HG02852 (cell line): ENCODE measurements around the gene RTN4RL1.
"Not testable (repeated sequence)": the region's sequence is repeated elsewhere in the genome, so short reads cannot be mapped to it uniquely, and the experiment has no call there.

Experiments used
- ATAC-seq: cut with Tn5 transposase; IDR thresholded peaks from one replicate; pipeline ENCODE4 v1.9.1; 2021; ENCODE audit warnings: mild to moderate bottlenecking, moderate library complexity; ENCODE audit not compliant: unreplicated experiment

Gene RTN4RL1

DNA sequence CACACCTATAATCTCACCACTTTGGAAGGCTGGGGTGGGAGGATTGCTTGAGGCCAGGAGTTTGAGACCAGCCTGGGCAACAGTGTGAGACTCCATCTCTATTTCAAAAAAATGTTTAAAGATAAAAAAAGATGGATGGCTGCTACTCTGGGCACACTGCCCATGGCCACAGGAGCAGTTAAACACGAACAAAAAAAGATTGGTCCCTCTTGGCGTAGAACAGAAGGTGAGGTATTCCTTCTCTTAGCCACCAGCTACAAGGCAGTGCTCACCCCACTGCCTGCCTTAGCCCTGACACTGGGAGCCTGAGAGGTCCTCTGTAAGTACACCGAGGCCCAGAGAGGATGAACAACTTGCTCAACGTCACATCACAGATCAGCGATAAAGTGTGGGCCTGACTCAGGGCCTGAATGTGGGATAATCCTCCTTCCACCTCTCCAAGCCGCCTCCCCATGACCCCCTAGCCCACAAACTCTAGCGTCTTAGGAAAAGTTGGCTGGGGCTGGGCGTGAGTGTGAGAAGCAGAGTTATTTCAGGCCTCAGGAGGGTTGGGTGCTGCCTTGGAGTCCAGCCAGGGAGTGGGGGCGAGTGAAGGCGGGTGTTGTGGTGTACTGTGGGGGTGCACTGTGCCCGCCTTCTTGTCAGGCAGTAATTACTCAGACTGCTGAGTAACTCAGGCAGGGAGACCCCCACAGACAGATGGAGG, 2.5 kb upstream of the RTN4RL1 start:
- ATAC-seq, result no peak

DNA sequence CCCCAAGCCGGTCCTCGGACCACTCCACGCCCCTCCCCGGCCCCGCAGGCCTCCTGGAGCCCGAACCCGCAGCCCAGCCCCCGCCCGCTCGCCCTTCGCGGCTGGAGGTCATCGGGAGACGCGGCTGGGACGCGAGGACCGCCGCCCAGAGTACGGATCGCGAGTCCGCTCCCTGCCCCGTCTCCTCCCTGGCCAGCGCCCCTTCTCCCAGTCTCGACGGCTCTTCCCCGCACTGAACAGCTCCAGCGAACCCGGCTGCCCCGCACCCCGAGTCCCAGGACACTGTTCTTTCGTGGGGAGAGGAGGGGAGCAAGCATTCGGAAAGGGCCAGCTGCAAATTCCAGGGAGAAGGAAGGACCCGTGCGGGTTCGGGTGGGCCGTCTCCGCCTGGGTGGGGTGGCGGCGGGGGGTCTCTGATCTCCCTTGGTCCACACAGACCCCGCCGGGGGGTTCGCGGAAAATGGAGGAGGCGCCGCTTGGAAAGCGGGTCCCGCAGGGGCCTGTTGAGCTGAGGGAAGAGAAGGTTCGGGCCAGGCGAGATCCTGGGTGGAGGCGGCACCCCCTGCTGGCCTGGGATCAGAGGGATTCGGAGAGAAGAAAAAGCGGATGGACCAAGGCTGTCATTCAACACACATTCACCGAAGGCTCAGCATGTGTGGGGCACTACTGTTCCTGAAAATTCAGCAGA, 632 bp upstream of the RTN4RL1 start:
- ATAC-seq, result no peak

DNA sequence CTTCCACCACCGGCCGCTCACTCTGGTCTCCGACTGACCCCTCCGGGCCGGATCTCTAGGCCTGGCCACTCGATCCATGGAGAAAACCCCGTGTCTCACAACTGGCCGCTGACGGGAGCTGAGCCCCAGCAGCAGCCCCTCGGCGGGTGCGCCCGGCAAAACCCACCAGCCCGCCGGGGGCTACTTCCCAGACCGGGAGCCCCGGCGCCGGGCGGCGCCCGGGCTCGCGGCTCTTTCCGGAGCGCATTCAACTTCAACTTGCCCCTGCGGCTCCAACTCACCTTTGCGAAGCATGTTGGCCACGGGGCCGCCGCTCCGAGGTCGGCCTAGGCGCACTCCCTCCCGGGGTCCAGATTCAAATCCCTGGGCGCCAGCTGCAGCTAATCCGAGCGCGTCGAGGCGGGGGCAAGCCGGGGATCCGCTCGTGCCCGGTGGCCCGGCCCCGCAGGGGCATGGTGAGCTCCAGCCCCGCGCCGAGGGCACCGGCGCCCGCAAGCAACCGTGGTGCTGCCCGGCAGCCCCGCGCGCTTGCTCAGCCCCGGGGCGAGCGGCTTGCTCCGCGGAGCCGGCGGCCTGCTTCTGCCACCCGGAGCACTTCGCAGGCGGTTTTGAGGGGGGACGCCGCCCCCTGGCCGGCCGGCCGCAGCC, 438 bp downstream of the RTN4RL1 start:
- ATAC-seq, result no peak

DNA sequence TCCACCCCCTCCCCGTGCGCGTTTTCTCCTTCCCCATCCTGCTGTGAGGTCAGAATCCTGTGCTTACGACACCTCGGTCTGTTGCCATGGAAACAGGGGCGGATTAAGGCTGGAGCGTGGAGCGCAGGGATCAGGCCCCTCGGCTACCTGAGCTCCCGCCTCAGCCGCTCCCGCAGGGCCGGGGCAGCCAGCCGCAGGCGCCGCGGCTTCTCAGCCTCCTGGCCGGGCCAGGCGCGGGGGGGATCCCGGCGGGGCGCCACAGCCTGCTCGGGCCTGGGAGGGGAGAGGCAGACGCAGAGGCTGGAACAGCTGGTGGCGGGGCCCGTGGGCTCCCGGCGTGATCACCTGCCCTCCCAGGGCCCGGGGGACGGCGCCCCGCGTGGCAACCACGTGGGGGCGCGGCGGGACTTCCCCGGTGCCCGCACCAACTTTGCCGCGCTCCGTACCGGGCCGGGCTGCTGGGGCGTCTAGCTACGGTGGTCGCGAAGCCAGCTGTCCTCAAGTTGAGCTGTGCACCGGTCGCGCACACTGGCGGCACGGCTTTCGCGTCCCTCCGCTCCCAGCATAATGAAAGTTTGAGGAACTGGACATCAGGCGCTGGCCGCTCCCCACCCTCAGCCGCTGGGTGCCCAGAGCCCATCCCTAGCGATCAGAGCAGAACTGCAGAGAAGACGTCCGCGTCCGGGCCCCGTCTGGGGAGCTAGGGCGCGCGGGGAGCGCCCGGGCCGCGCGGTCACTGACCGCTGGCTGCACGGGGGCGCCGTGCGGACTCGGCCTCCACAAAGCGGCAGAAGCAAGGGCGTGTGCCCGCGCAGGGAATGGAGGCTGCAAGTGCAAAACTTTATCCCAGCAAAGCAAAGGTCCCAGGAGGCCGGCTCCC, 1.2 kb downstream of the RTN4RL1 start:
- no peak for ATAC-seq

DNA sequence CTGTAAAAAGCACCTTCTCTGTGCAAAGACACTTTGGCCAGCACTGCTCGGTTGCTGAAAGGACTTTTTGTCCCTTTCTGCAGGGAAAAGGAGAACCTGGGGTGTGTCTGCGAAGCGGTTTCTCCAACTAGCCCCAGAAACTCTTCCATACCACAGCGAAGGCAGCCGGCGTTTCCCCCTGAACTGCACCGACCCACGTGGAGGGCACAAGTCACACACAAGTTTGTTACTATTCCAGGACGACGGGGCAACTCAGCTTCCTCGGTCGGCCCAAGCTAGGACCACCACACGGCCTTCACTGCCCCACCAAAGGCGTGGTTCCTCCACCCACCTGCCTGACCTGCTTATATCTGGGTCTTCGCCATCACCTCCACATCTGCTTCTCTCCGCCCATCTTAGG, 1.9 kb downstream of the RTN4RL1 start:
- no peak for ATAC-seq

DNA sequence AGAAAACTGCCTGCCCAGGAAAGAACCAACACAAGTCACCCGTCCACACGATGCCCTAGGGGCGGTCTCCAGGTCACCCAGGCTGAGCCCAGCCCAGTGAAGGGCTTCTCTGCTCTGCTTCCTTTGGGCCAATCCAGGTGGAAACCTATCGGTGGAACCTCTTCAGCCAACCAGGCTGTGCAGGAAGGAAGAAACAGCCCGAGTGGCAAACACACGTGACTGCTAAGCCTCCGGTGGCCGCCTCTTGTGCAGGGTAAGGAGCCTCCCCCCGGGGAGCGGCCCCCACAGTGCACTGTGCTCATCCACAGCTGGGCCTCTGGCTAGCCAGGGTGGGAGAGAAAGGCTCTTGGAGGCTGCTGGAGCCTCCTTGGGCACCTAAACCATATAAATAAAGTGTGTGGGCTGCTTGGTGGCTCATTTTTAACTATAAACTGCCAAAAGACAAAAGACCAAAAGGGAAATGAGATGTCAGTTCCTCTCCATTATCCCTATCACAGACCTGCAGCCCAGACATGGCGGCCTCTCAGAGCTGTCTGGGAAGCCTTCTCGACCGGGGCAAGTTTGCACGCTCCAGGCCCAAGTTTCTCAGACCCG, 2.4 kb downstream of the RTN4RL1 start:
- ATAC-seq, result no peak

DNA sequence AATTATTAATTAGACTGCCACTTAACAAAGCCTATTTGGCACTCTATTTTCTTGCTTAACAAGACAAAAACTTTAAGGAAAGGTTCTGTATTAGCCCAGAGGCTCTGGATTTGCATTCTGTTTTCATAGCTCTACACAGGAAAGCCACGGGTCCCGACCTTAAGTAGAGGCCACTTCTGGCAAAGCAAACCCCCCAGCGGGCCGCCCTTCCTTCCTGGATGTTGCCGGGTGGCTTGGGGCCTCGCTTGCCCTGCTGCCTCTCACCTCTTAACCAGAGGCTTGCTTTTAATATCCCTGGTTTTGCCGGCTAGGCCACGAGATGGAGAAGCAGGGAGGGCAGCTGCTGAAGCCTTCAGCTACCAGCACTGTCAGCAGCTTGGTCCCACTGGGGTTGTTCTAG, 4.4 kb downstream of the RTN4RL1 start:
- ATAC-seq, result no peak

DNA sequence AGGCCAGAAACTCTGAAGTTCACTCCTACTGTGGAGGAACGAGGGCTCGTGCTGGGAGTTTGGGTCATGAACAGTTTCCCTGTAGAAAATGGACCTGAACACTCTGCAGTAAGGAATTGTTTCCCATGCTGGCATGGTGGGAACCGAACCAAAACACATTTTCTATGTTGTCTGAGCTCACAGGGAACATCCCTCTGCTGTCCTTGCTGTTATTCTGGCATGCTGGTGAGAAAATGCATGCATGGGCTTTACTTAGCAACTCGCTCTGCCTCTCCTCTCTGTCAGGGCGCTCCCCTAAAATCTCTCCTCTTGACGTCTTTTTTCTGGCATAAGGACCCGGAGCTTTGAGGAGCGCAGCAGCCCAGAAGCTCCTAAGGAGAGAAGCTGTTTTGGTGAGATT, 5.4 kb downstream of the RTN4RL1 start:
- ATAC-seq, result no peak

DNA sequence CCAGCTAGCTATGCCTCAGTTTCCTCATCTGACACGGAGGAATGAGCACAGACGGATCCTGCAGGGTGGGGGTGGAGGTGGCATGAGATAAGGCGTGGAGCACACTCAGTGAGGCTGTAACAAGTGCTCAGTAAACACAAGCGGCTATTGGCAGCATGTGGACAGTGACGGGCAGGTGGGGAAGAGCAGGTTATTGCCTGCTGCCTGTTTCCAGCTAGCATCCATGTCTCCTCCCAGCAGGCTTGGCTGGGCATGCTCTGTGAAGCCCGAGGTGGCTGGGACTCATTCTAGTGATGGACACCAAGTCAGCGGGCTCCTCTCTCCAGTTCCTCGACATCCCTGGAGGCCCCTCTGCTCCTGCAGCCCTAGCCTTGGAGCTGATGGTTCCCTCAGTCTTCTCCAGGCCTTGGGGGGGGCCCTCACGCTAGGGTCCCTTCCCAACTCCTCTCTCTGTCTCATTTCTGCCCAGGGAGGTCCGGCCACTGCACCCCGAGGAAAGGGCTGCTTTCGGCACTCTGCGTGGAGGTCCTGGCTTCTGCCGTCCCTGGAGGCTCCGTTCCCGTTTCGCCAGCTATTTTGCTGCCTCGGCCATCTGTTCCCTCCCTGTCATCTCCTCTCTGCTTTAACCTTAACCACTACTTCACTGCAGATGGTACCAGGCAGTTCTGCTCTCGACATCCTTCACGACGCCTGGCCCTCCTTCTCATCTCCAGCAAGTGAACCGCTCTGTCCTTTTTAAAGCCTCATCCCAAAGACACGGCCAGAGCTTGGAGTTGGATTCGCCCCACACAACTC, 6.2 kb downstream of the RTN4RL1 start:
- ATAC-seq, result no peak

DNA sequence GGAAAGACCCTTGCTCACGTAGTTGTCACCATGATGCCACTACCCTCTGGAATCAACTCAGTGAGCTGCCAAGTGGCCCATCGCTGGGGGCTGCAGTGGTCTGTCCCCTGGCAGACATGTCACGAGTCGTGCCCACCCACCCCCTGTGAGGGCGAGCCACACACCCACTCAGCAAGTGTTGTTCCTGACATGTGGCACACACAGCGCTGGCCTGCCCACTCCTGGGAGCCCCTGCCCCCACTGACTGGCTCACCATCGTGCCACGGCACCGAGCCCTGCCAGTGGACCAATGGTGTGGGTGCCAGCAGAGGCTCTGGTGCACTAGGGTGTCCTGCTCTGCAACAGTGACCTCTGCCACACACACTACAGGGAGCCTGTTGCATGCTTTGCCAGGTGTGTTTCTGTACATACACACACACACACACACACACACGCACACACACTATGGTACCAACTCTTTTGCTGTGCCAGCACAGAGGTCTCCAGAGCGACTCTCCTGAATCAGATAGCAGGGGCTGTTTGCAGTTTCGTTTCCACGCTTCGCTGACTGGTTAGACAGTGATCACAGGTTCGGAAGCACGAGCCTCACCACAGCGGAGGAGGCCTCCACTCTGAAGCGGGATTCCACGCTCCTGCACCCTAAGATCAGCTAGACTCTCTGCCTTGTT, 7.7 kb downstream of the RTN4RL1 start:
- no peak for ATAC-seq

DNA sequence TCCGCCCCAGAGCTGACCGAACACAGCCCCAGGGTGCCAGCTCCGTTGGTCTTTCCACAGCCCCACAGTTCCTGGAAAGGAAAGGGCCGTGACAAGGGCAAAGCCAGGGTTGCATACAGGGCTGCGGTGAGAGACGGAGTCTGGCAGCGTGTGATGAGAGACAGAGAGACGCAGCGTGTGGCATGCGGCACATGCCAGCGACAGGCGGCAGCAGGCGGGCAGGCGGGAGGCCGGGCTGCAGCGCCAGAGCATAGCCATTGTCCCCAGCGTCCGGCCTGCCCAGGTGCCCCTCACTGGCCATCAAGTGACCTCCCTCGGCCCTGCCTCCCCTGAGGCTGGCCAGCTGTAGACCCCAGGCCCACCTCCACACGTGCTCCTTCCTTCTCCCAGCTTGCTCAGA, 8.6 kb downstream of the RTN4RL1 start:
- ATAC-seq, result no peak

DNA sequence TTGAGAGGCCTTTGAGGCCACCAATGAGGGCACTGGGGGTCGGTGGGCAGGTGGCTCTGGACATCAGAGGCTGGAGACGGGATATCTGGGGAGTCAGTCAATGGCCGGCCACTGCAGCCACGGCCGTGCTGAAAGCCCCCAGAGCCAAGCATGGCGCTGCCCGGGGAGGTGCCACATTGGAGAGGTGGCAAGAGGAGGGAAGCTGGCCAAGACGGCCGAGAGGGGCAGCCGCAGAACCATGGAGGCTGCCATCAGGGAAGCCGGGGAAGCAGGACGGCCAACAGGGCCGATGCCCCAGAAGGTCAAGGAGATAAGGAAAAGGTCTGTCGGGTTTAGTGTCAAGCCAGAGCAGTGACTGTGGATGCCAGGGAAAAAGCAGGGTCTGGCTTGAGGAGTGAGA, 9.8 kb downstream of the RTN4RL1 start:
- no peak for ATAC-seq

DNA sequence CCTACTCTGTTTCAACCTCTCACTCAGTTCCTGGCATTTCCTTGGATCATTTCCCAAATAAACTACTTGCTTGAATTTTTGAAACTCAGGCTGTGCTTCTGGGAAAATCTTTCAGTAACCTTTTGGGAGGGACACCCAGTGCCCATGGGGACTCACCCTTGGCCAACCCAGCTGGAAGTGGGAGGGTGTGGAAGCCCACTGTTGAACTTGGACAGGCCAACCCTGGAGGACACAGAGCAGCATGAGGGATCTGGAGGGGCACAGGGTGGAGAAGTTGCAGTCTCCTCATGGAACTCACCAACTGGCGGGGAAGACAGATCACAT, 11.2 kb downstream of the RTN4RL1 start:
- ATAC-seq, result no peak

DNA sequence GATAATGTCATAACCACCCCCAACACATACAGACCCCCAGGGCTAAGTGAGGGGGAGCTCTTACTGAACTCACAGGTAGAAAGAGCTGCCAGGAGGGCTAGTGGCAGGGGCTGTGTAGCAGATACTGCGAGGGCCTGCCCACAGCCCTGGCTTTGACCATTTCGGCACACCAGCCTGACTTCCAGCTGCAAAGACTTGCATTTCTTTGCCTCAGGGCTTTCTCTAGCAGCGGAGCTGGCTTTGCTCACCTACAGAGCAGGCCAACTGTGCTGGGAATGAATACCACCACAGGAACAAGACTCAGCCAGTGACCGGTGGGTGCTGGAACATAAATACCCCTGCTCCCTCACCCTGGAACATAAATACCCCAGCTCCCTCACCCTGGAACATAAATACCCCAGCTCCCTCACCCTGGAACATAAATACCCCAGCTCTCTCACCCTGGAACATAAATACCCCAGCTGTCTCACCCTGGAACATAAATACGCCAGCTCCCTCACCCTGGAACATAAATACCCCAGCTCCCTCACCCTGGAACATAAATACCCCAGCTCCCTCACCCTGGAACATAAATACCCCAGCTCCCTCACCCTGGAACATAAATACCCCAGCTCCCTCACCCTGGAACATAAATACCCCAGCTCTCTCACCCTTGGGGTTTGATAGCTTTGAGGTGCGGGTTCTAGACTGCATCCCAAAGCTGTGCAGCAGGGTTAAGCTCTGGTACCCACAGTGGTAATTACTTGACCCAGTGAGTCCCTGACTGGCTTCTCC, 11.7 kb downstream of the RTN4RL1 start:
- ATAC-seq, result not testable (repeated sequence)

DNA sequence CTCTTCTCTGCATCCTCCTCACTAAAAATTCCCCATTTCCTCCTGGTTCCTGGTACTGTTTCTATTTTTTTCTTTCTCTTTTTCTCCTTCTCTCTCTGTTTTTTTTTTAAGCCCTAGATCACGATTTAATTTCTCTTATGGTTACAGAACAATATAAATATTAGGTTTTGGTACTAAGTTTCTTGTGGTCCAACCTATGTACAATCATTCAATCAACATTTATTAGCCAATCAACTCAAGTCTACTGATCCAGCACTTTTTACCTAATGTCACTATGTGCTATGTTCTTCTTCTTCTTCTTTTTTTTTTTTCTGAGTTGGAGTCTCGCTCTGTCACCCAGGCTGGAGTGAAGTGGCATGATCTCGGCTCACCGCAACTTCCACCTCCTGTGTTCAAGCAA, 12.6 kb downstream of the RTN4RL1 start:
- ATAC-seq, result no peak

DNA sequence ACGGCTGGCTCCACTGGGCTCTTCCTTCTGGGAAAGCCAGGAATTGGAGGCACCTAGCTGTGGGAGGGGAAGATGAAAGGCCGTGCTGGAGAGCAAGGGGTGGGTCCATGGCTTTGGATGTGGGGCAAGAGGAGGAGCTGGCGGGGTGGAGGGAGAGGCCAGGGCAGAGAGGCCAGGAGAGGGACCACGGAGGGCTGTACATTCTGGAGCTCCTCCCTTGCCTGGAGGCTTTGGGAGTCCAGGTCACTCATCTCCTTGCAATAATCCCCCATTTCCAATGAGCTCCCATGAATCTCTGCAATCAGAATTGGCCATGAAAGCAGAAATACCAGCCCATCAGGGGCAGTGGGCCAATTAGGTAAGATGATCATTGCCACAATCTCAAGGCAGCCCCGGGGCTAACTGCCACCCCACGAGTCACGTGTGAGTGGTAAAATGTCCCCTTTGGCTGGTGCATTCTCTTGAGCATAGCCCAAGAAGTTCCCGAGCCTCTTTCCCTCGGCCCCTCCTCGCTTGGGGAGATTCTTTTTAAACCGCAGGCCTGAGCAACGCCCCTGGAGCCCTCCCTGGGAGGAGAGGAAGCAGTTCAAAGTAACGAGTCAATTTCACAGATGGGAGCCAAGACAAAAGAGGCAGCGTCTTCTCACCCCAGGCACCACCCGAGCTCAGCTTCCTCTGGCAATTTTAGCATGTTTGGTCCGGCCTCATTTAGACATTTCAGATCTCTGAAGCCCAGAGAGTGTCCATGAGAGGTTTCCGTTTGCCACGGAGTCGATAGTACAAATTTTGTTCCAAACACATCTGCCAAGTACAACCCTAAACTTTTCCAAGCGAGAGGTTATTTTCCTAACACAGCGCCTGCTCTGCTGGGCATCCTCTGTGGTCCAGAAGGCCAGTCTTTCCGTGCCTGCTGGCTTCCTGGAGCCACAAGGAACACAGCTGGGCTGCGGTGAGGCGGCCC, 13.4 kb downstream of the RTN4RL1 start:
- ATAC-seq, result no peak

DNA sequence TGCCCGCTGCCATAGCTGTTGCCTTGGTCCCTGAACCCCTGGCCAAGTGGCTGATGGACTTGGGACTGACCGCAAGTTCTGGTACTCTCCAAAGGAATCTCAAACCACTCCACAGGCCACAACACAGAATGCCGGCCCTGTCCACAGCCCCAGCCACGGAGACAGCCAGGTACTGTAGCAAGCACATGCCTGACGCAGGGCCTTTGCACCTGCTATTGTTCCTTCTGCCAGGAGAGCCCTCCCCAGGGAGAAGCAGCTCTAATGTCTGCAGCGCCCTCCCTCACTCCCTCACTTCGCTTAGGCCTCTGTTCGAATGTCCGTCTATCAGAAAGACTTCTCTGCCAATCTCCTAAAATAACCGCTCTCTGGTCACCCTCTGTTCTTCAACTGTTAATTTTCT, 15.4 kb downstream of the RTN4RL1 start:
- no peak for ATAC-seq
